ENCODE measurements around the gene GJD3. TPM values are rescaled to one million over a fixed set of nuclear protein-coding genes. Genes with fewer than 3 reads are reported as not detected.

GJD3 gene
- total and polyA plus RNA-seq, 9 of the 15 experiments (the other 6 are each of a cell fraction or from before 2014, with no cell fraction given) = 0.17 to 0.38 TPM; not detected in 7

DNA sequence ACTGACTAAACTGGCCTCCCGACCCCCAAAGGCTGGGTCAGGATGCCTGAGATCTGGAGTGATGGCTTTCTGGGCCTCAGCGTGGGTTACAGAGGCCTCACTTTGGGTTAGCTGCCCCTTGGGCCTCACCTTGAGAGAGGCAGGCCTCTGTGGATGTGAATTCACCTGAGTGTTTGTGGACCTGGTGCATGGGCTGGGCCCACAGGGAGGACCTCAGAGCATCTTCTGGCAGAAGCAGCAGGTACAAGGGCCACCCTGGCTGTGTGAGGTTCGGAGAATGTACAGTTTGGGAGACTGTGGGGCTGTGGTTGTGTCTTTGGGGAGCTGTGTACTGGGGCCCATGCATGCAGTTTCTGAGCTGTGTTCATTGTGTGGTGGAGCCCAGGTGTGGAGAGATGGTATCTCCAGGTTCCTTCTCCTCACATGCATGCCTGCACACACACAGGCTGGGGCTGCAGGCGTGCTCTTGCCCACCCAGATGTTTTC is 37.2 kb downstream of the GJD3 start:
- no peak for DNase-seq (ENCODE audit: extremely low read depth in 1 of 4, low spot score in 3 of 4)

DNA sequence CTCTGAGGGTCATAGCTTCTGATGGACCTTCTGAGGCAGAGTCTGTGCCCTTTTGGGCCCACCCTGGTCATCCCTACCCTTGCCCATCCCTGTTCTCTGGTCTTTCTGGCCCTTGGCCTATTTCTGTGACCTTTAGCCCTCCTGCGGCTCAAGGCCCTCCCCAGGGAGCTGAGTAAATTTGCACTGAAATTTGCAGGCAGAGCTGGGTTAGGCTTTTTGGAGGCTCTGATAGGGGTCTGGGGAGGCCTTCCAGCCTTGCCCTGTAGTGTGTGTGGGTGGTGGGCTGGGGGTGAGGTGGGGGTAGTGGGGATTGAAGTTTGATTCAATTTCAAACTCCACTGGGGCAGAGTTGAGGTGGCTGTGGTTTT is 37.7 kb downstream of the GJD3 start:
- in situ Hi-C loops (cut with MboI) = no loop called here
- no peak for FAIRE-seq
- TF ChIP-seq, protein P1, sequence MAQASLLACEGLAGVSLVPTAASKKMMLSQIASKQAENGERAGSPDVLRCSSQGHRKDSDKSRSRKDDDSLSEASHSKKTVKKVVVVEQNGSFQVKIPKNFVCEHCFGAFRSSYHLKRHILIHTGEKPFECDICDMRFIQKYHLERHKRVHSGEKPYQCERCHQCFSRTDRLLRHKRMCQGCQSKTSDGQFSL (CRISPR knock-in tag; IDR thresholded peaks at IDR 0.05) = no peak
- TF ChIP-seq, protein P1 (tag; IDR thresholded peaks at IDR 0.05) = no peak
- TF ChIP-seq LCOR (CRISPR knock-in tag; IDR thresholded peaks at IDR 0.05) (no peak), RAD21 (CRISPR knock-in tag; conservative IDR thresholded peaks at IDR 0.05 in 1 of 2, IDR thresholded peaks at IDR 0.05 in 1 of 2) (no peak), ZNF224 (CRISPR knock-in tag; IDR thresholded peaks at IDR 0.05) (no peak)
- TF ChIP-seq, protein P2, sequence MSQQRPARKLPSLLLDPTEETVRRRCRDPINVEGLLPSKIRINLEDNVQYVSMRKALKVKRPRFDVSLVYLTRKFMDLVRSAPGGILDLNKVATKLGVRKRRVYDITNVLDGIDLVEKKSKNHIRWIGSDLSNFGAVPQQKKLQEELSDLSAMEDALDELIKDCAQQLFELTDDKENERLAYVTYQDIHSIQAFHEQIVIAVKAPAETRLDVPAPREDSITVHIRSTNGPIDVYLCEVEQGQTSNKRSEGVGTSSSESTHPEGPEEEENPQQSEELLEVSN (IDR thresholded peaks at IDR 0.05; ENCODE audit: borderline replicate concordance in 1 of 2, extremely low read depth in 1 of 2, insufficient read depth in 1 of 2, insufficient read length in 1 of 2, low read depth in 1 of 2, low read length in 1 of 2, poor library complexity in 1 of 2, severe bottlenecking in 1 of 2) = no peak
- TF ChIP-seq, protein P3, sequence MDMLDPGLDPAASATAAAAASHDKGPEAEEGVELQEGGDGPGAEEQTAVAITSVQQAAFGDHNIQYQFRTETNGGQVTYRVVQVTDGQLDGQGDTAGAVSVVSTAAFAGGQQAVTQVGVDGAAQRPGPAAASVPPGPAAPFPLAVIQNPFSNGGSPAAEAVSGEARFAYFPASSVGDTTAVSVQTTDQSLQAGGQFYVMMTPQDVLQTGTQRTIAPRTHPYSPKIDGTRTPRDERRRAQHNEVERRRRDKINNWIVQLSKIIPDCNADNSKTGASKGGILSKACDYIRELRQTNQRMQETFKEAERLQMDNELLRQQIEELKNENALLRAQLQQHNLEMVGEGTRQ (CRISPR knock-in tag; IDR thresholded peaks at IDR 0.05) = no peak
- TF ChIP-seq, protein P4, sequence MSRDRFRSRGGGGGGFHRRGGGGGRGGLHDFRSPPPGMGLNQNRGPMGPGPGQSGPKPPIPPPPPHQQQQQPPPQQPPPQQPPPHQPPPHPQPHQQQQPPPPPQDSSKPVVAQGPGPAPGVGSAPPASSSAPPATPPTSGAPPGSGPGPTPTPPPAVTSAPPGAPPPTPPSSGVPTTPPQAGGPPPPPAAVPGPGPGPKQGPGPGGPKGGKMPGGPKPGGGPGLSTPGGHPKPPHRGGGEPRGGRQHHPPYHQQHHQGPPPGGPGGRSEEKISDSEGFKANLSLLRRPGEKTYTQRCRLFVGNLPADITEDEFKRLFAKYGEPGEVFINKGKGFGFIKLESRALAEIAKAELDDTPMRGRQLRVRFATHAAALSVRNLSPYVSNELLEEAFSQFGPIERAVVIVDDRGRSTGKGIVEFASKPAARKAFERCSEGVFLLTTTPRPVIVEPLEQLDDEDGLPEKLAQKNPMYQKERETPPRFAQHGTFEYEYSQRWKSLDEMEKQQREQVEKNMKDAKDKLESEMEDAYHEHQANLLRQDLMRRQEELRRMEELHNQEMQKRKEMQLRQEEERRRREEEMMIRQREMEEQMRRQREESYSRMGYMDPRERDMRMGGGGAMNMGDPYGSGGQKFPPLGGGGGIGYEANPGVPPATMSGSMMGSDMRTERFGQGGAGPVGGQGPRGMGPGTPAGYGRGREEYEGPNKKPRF (IDR thresholded peaks at IDR 0.05; ENCODE audit: low read depth, low read length) = no peak

More for the DNA sequence above, 37.2 kb downstream of the GJD3 start:
- Histone ChIP-seq H3K27me3 (ENCODE audit: control insufficient read depth in 2 of 2, insufficient read depth in 2 of 2, low read length in 2 of 2) (no peaks in the 10 kb centered on the region), H3K79me2 (ENCODE audit: control insufficient read depth, insufficient read depth, low read length) (peaks cover 70% of the 10 kb centered on the region), H3K9me1 (ENCODE audit: control insufficient read depth, insufficient read depth, low read length) (peaks cover 6% of the 10 kb centered on the region), H3K9me3 (replicated peaks; ENCODE audit: control insufficient read depth, insufficient read depth, low read depth, low read length) (no peaks in the 10 kb centered on the region), H3K4me2 (ENCODE audit: insufficient read depth, low read length) (no peak overlapping the region), H3K9ac (ENCODE audit: insufficient read depth in 1 of 2, low read depth in 2 of 2, low read length in 2 of 2) (peak overlapping the region in 1 of 2 experiments; percentile 56; a peak in 2 of 4 replicates), H3K27ac (ENCODE audit: extremely low read depth, low read depth, low read length) (no peak overlapping the region), H2AFZ (ENCODE audit: low read depth, low read length) (no peak overlapping the region), H3K4me1 (replicated peaks in 1 of 2; ENCODE audit: control insufficient read depth in 2 of 2, insufficient read depth in 2 of 2, low read length in 2 of 2) (peaks cover 19 to 62% of the 10 kb centered on the region in 2 experiments), H4K20me1 (replicated peaks; ENCODE audit: control insufficient read depth, insufficient read depth, low read length) (peaks cover 7% of the 10 kb centered on the region), H3K36me3 (ENCODE audit: control insufficient read depth, insufficient read depth, low read length) (peaks cover 20% of the 10 kb centered on the region; the same call in 1 of the 3 replicates), H3K4me3 (no peak overlapping the region)
- FAIRE-seq (no peak), ATAC-seq (no peak)
- in situ Hi-C loops (cut with MboI) = no loop called here
- POLR2A ChIA-PET = interaction anchor here (0.7 to 1.4 kb wide), 4 partner anchors 8 to 1361 kb away, joined by 3 to 4 read pairs (median 4); no protein-coding TSS in a partner anchor
- BruUV-seq (replicated peaks) = no TSS peak
- CTCF ChIA-PET (ENCODE audit: low intra/inter-chr PET ratio) = no interaction called here
- 77% methylated on average over 3 of the region's 4 CpGs for WGBS (ENCODE audit: insufficient coverage, low coverage, missing lambda C conversion rate)
- intact Hi-C loops (cut with micrococcal nuclease) = no loop called here
- no peak for TF ChIP-seq BRD9 (IDR thresholded peaks at IDR 0.05; ENCODE audit: low read depth, partially characterized antibody)

More for the DNA sequence above, 37.7 kb downstream of the GJD3 start:
- no TSS peak for BruUV-seq (replicated peaks)
- H3K9me1 ChIP-seq (ENCODE audit: control insufficient read depth, insufficient read depth, low read length) = peaks cover 6% of the 10 kb centered on the region
- peaks cover 7% of the 10 kb centered on the region for H4K20me1 ChIP-seq (replicated peaks; ENCODE audit: control insufficient read depth, insufficient read depth, low read length)
- intact Hi-C loops (cut with micrococcal nuclease) = no loop called here
- H2AFZ ChIP-seq (ENCODE audit: low read depth, low read length) = no peak overlapping the region
- no peaks in the 10 kb centered on the region for H3K27me3 ChIP-seq (ENCODE audit: control insufficient read depth in 2 of 2, insufficient read depth in 2 of 2, low read length in 2 of 2)
- no peak for ATAC-seq
- peaks cover 75% of the 10 kb centered on the region for H3K79me2 ChIP-seq (ENCODE audit: control insufficient read depth, insufficient read depth, low read length)
- no peak overlapping the region for H3K4me3 ChIP-seq
- peaks cover 15% of the 10 kb centered on the region; the same call in 1 of the 3 replicates for H3K36me3 ChIP-seq (ENCODE audit: control insufficient read depth, insufficient read depth, low read length)
- ChIA-PET POLR2A (interaction anchor here (1.3 to 1.4 kb wide), 3 partner anchors 8 to 35 kb away, joined by 3 to 4 read pairs (median 4); no protein-coding TSS in a partner anchor), CTCF (ENCODE audit: low intra/inter-chr PET ratio) (no interaction called here)
- H3K27ac ChIP-seq (ENCODE audit: extremely low read depth, low read depth, low read length) = no peak overlapping the region
- DNase-seq (ENCODE audit: extremely low read depth in 1 of 4, low spot score in 3 of 4) = no peak
- H3K9ac ChIP-seq (ENCODE audit: insufficient read depth in 1 of 2, low read depth in 2 of 2, low read length in 2 of 2) = peak overlapping the region in 1 of 2 experiments; percentile 56; a peak in 1 of 4 replicates
- no peak overlapping the region for H3K4me2 ChIP-seq (ENCODE audit: insufficient read depth, low read length)
- WGBS (ENCODE audit: insufficient coverage, low coverage, missing lambda C conversion rate) = 90% methylated on average over 1 of the region's 1 CpG
- H3K9me3 ChIP-seq (replicated peaks; ENCODE audit: control insufficient read depth, insufficient read depth, low read depth, low read length) = no peaks in the 10 kb centered on the region
- H3K4me1 ChIP-seq (replicated peaks in 1 of 2; ENCODE audit: control insufficient read depth in 2 of 2, insufficient read depth in 2 of 2, low read length in 2 of 2) = peaks cover 24 to 62% of the 10 kb centered on the region in 2 experiments

Measured in K562 (cell line).